Posterior vena cava (tissue), 2 donors: Measurements from ENCODE around the gene RGS6. TPM values are rescaled to one million over a fixed set of nuclear protein-coding genes. Genes with fewer than 3 reads are reported as not detected.

ENCODE experiments used
- DNase-seq: peaks from one replicate; pipeline ENCODE4 v3.0.0-alpha.2; 2020; ENCODE audit warnings: low spot score
- intact Hi-C, 2 donors: fragments of 100-400 bp; cut with DNase I; formaldehyde crosslinking; loops; one replicate each; pipeline versions ENCODE4 v1.14.1 to v1.14.2; 2022 to 2023
- total RNA-seq, 2 donors: library from RNA; stranded (reverse); fragmentation: NEBNext Ultra II Directional; extraction: Animal tissue kit (Norgen Biotek cat#: 25700); gene quantifications; one replicate each; pipeline ENCODE4 v1.2.1, GENCODE V29; 2021
- donor health status: DM: yes; HTN: yes; CAD: no.
- donor health status: DM: yes; HTN: yes; CAD: no.

Gene RGS6
- total RNA-seq, 2 donors from 2014 or later: 1.1 to 2.0 TPM

- no peak for DNase-seq
- intact Hi-C loops: no loop called here
Measured at GRCh38 chr14:72333357-72333756, 401.1 kb downstream of the RGS6 start.

GRCh38 chr14:72336311-72336980 is 404.2 kb downstream of the RGS6 start:
- intact Hi-C loops: no loop called here
- no peak for DNase-seq

GRCh38 chr14:72341237-72341636 is 409.0 kb downstream of the RGS6 start:
- intact Hi-C loops: no loop called here
- no peak for DNase-seq

GRCh38 chr14:72341686-72342085 is 409.5 kb downstream of the RGS6 start:
- no peak for DNase-seq
- intact Hi-C loops: no loop called here

- no peak for DNase-seq
Measured at GRCh38 chr14:72347118-72347517, 414.9 kb downstream of the RGS6 start.

GRCh38 chr14:72350215-72350614 is 418.0 kb downstream of the RGS6 start:
- DNase-seq: no peak
- intact Hi-C loops: no loop called here

More at GRCh38 chr14:72347118-72347517, 414.9 kb downstream of the RGS6 start:
- intact Hi-C loops: no loop called here

GRCh38 chr14:72352012-72352411 is 419.8 kb downstream of the RGS6 start:
- intact Hi-C loops: no loop called here
- DNase-seq: no peak

- intact Hi-C loops: no loop called here
- DNase-seq: no peak
Measured at GRCh38 chr14:72366619-72367018, 434.4 kb downstream of the RGS6 start.

GRCh38 chr14:72369106-72369505 is 436.9 kb downstream of the RGS6 start:
- intact Hi-C loops: no loop called here
- no peak for DNase-seq

GRCh38 chr14:72377016-72377415 is 444.8 kb downstream of the RGS6 start:
- intact Hi-C loops: no loop called here
- no peak for DNase-seq

GRCh38 chr14:72380456-72380855 is 448.2 kb downstream of the RGS6 start:
- intact Hi-C loops: no loop called here
- no peak for DNase-seq

GRCh38 chr14:72383865-72384264 is 451.6 kb downstream of the RGS6 start:
- no peak for DNase-seq
- intact Hi-C loops: no loop called here

- intact Hi-C loops: no loop called here
- DNase-seq: no peak
Measured at GRCh38 chr14:72387726-72388125, 455.5 kb downstream of the RGS6 start.

GRCh38 chr14:72389200-72389599 is 457.0 kb downstream of the RGS6 start:
- intact Hi-C loops: no loop called here
- DNase-seq: no peak

- intact Hi-C loops: no loop called here
- no peak for DNase-seq
Measured at GRCh38 chr14:72401101-72401625, 468.9 kb downstream of the RGS6 start.

- DNase-seq: no peak
Measured at GRCh38 chr14:72401632-72402376, 469.6 kb downstream of the RGS6 start.

GRCh38 chr14:72402377-72402772 is 470.1 kb downstream of the RGS6 start:
- intact Hi-C loops: no loop called here
- DNase-seq: no peak

More at GRCh38 chr14:72401632-72402376, 469.6 kb downstream of the RGS6 start:
- intact Hi-C loops: no loop called here

- DNase-seq: no peak
- intact Hi-C loops: no loop called here
Measured at GRCh38 chr14:72404106-72404774, 472.0 kb downstream of the RGS6 start.

- no peak for DNase-seq
- intact Hi-C loops: no loop called here
Measured at GRCh38 chr14:72404998-72405397, 472.8 kb downstream of the RGS6 start.

- DNase-seq: no peak
- intact Hi-C loops: no loop called here
Measured at GRCh38 chr14:72408020-72408419, 475.8 kb downstream of the RGS6 start.
